ENCODE measurements around the gene PRDX5. TPM values are rescaled to one million over a fixed set of nuclear protein-coding genes. Genes with fewer than 3 reads are reported as not detected.

Gene PRDX5
- total and polyA plus RNA-seq, 9 of the 15 experiments (the other 6 are each of a cell fraction or from before 2014, with no cell fraction given) = 40.8 to 327 (median 204) TPM

GRCh38 chr11:64317961-64318765 lies at the start of gene PRDX5 (continued):
- TF ChIP-seq, protein P1, sequence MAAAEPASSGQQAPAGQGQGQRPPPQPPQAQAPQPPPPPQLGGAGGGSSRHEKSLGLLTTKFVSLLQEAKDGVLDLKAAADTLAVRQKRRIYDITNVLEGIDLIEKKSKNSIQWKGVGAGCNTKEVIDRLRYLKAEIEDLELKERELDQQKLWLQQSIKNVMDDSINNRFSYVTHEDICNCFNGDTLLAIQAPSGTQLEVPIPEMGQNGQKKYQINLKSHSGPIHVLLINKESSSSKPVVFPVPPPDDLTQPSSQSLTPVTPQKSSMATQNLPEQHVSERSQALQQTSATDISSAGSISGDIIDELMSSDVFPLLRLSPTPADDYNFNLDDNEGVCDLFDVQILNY (CRISPR knock-in tag; IDR thresholded peaks at IDR 0.05) = no peak
- TF ChIP-seq, protein P2, sequence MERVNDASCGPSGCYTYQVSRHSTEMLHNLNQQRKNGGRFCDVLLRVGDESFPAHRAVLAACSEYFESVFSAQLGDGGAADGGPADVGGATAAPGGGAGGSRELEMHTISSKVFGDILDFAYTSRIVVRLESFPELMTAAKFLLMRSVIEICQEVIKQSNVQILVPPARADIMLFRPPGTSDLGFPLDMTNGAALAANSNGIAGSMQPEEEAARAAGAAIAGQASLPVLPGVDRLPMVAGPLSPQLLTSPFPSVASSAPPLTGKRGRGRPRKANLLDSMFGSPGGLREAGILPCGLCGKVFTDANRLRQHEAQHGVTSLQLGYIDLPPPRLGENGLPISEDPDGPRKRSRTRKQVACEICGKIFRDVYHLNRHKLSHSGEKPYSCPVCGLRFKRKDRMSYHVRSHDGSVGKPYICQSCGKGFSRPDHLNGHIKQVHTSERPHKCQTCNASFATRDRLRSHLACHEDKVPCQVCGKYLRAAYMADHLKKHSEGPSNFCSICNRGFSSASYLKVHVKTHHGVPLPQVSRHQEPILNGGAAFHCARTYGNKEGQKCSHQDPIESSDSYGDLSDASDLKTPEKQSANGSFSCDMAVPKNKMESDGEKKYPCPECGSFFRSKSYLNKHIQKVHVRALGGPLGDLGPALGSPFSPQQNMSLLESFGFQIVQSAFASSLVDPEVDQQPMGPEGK (CRISPR knock-in tag; IDR thresholded peaks at IDR 0.05; ENCODE audit: borderline replicate concordance) = no peak
- peak; percentile 41 for TF ChIP-seq HCFC1 (IDR thresholded peaks at IDR 0.05; ENCODE audit: low read depth, low read length)
- no peak for TF ChIP-seq NUFIP1 (IDR thresholded peaks at IDR 0.05; ENCODE audit: partially characterized antibody)
- no peak for TF ChIP-seq TBP (optimal IDR thresholded peaks at IDR 0.05; ENCODE audit: low read depth, low read length)
- TF ChIP-seq, protein P3, sequence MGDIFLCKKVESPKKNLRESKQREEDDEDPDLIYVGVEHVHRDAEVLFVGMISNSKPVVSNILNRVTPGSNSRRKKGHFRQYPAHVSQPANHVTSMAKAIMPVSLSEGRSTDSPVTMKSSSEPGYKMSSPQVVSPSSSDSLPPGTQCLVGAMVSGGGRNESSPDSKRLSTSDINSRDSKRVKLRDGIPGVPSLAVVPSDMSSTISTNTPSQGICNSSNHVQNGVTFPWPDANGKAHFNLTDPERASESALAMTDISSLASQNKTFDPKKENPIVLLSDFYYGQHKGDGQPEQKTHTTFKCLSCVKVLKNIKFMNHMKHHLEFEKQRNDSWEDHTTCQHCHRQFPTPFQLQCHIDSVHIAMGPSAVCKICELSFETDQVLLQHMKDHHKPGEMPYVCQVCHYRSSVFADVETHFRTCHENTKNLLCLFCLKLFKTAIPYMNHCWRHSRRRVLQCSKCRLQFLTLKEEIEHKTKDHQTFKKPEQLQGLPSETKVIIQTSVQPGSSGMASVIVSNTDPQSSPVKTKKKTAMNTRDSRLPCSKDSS (IDR thresholded peaks at IDR 0.05; ENCODE audit: low read depth, partially characterized antibody) = no peak
- TF ChIP-seq CTBP1 (IDR thresholded peaks at IDR 0.05; ENCODE audit: borderline replicate concordance) = peak; percentile 93
- TF ChIP-seq PHTF2 (CRISPR knock-in tag; IDR thresholded peaks at IDR 0.05) = no peak
- no peak for TF ChIP-seq NFYB (IDR thresholded peaks at IDR 0.05; ENCODE audit: extremely low read depth, insufficient read length)
- TF ChIP-seq CC2D1A (IDR thresholded peaks at IDR 0.05) = no peak
- TF ChIP-seq MYBL2 (IDR thresholded peaks at IDR 0.05; ENCODE audit: low read depth) = no peak
- no peak for TF ChIP-seq MYBL2 (CRISPR knock-in tag; IDR thresholded peaks at IDR 0.05; ENCODE audit: borderline replicate concordance)
- peak; percentile 99 for TF ChIP-seq HNRNPL (IDR thresholded peaks at IDR 0.05; ENCODE audit: low read depth, low read length)
- TF ChIP-seq ERF (CRISPR knock-in tag; IDR thresholded peaks at IDR 0.05) = peak; percentile 84
- TF ChIP-seq DMBX1 (CRISPR knock-in tag; IDR thresholded peaks at IDR 0.05; ENCODE audit: borderline replicate concordance) = no peak
- TF ChIP-seq MEF2D (tag; conservative IDR thresholded peaks at IDR 0.05; ENCODE audit: low read depth) = no peak; the same call in 1 of the 2 replicates
- 0 out of 2 replicates have a peak, but pooled peaks have one; percentile 74 for TF ChIP-seq CBFB (CRISPR knock-in tag; IDR thresholded peaks at IDR 0.05)
- no peak for TF ChIP-seq PCBP2 (IDR thresholded peaks at IDR 0.05; ENCODE audit: low read depth, low read length, poor library complexity, severe bottlenecking)
- no peak for TF ChIP-seq PHF20 (IDR thresholded peaks at IDR 0.05; ENCODE audit: partially characterized antibody)
- peak; percentile 86 for TF ChIP-seq CEBPG (CRISPR knock-in tag; IDR thresholded peaks at IDR 0.05)
- TF ChIP-seq CEBPG (tag; conservative IDR thresholded peaks at IDR 0.05 in 1 of 2, IDR thresholded peaks at IDR 0.05 in 1 of 2) = peak; percentile 88 to 92
- no peak for TF ChIP-seq HIVEP1 (CRISPR knock-in tag; IDR thresholded peaks at IDR 0.05)
- no peak for TF ChIP-seq FOXP1 (CRISPR knock-in tag; IDR thresholded peaks at IDR 0.05)
- TF ChIP-seq CHCHD3 (CRISPR knock-in tag; IDR thresholded peaks at IDR 0.05) = no peak
- TF ChIP-seq ZNF124 (CRISPR knock-in tag; IDR thresholded peaks at IDR 0.05) = no peak
- TF ChIP-seq COPS2 (conservative IDR thresholded peaks at IDR 0.05) = no peak
